HG03039 (cell line): ENCODE measurements around the gene HTR1D.

Experiments used
- ATAC-seq: cut with Tn5 transposase; IDR thresholded peaks from one replicate; pipeline ENCODE4 v1.9.1; 2021; ENCODE audit warnings: mild to moderate bottlenecking, moderate library complexity; ENCODE audit not compliant: unreplicated experiment

The HTR1D gene

DNA sequence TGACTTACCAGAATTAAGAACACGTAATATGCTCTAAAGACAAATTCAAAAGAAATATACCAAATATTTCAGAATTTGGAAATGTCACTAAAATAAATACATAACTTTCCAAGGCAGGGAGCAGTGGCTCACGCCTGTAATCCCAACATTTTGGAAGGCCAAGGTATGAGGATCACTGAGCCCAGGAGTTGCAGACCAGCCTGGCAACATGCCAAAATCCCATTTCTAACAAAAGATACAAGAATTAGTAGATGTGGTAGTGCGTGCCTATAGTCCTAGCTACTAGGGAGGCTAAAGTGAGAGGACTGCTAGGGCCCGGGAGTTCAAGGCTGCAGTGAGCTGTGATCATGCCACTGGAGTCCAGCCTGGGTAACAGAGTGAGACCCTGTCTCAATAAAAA is 60.4 kb downstream of the HTR1D start:
- ATAC-seq = no peak

- no peak for ATAC-seq
These were observed 64.2 kb downstream of the HTR1D start for GRCh38 chr1:23152966-23153684.

- ATAC-seq = no peak
These were observed 66.6 kb downstream of the HTR1D start for GRCh38 chr1:23150742-23151141.

- no peak for ATAC-seq
These were observed 67.2 kb downstream of the HTR1D start for GRCh38 chr1:23150125-23150524.

GRCh38 chr1:23149114-23149513 is 68.2 kb downstream of the HTR1D start:
- no peak for ATAC-seq

- ATAC-seq = no peak
These were observed 69.2 kb downstream of the HTR1D start for GRCh38 chr1:23148084-23148483.
